Placental pericyte (primary cell): ENCODE results near the gene SH3GLB1. TPM values are rescaled to one million over a fixed set of nuclear protein-coding genes. Genes with fewer than 3 reads are reported as not detected.

Source experiments
- total RNA-seq: library from RNA; depleted of rRNA; stranded (reverse); fragments of >200 nt; gene quantifications from 2 replicates; pipeline ENCODE4 v1.2.3, GENCODE V29; 2012

SH3GLB1 gene
- total RNA-seq, result 47.8 and 77.7 TPM in 2 replicates

DNA sequence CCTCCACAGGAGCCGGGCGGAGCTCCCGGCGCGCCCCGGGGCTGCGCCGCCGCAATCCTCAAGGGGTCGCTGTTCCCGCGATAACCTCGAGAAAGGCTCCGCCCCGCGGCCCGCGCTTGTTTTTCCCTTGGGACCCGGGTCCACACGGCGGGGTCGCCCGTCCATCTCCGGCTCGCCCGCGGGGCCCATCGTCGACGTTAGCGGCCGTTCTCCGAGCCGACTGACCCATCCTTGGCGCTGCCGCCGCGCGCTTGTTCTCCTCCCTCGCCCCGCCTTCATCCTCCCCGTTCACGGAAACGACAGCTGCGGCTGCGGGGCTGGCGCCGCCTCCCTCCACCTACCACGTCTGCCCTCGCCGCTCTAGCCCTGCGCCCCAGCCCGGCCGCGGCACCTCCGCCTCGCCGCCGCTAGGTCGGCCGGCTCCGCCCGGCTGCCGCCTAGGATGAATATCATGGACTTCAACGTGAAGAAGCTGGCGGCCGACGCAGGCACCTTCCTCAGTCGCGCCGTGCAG lies at the start of gene SH3GLB1:
TSS of gene SH3GLB1 (plus strand) at position 119 of the 514 bp plus-strand sequence. CDS start at position 443, 324 bp downstream.

Other genes with a start within 250 kb of the SH3GLB1 start
- gene CLCA1, start 235.6 kb upstream of the SH3GLB1 start, total RNA-seq, result 0.22 TPM in 1 of 2 replicates, not detected in the other
- gene CLCA4, start 157.5 kb upstream of the SH3GLB1 start, total RNA-seq, result not detected in 2 replicates
- gene SELENOF, start 209.6 kb downstream of the SH3GLB1 start, total RNA-seq, result 152 and 213 TPM in 2 replicates
- gene HS2ST1, start 210.1 kb downstream of the SH3GLB1 start, total RNA-seq, result 24.2 and 31.3 TPM in 2 replicates